DOHH2 (cell line): ENCODE data around the gene RALBP1.

Experiments
- H3F3A ChIP-seq: fragments of 200-600 bp; sonication (generic), shearing (Covaris generic); 2 replicates; pipeline ENCODE4 v1.6.0; 2016; ENCODE audit warnings: antibody characterized with exemption, mild to moderate bottlenecking; ENCODE audit not compliant: control insufficient read depth, insufficient read depth
- H3K27ac ChIP-seq: fragments of 200-600 bp; sonication (generic); 2 replicates; pipeline ENCODE4 v1.5.1; 2014; ENCODE audit warnings: low read depth, mild to moderate bottlenecking, low read length, moderate library complexity
- H3K27me3 ChIP-seq: fragments of 200-600 bp; sonication (generic); 2 replicates; pipeline ENCODE4 v1.6.1; 2014; ENCODE audit warnings: mild to moderate bottlenecking, low read length, mixed read lengths; ENCODE audit not compliant: control insufficient read depth
- H3K36me3 ChIP-seq: fragments of 200-600 bp; sonication (generic); 2 replicates; pipeline ENCODE4 v1.6.1; 2014; ENCODE audit warnings: mild to moderate bottlenecking, low read length, moderate library complexity, mixed read lengths; ENCODE audit not compliant: control insufficient read depth
- H3K4me1 ChIP-seq: fragments of 200-600 bp; sonication (generic); 2 replicates; pipeline ENCODE4 v1.6.1; 2014; ENCODE audit warnings: mild to moderate bottlenecking, low read length, mixed read lengths; ENCODE audit not compliant: control insufficient read depth
- H3K4me2 ChIP-seq: fragments of 200-600 bp; sonication (generic); 2 replicates; pipeline ENCODE4 v1.6.0; 2014; ENCODE audit warnings: mild to moderate bottlenecking, low read length, moderate library complexity
- H3K4me3 ChIP-seq: fragments of 200-600 bp; sonication (generic); 2 replicates; pipeline ENCODE4 v1.5.1; 2014; ENCODE audit warnings: mild to moderate bottlenecking, low read length, mixed read lengths
- H3K79me2 ChIP-seq: fragments of 200-600 bp; sonication (generic); 2 replicates; pipeline ENCODE4 v1.6.1; 2014; ENCODE audit warnings: mild to moderate bottlenecking, low read length, mixed read lengths; ENCODE audit not compliant: control insufficient read depth
- H3K9me2 ChIP-seq: fragments of 200-600 bp; sonication (generic); replicated peaks from 2 replicates; pipeline ENCODE4 v1.6.1; 2014; ENCODE audit warnings: mild to moderate bottlenecking, low read length, mixed read lengths; ENCODE audit not compliant: control insufficient read depth
- H3K9me3 ChIP-seq: fragments of 200-600 bp; sonication (generic); 2 replicates; pipeline ENCODE4 v1.6.1; 2014; ENCODE audit warnings: antibody characterized with exemption, low read length, mixed read lengths; ENCODE audit not compliant: control insufficient read depth, insufficient read depth
- H4K20me1 ChIP-seq: fragments of 200-600 bp; sonication (generic); 2 replicates; pipeline ENCODE4 v1.6.0; 2014; ENCODE audit warnings: low read depth, mild to moderate bottlenecking, antibody characterized with exemption, low read length, moderate library complexity; ENCODE audit not compliant: control insufficient read depth, insufficient read depth
- EZH2phosphoT487 ChIP-seq: fragments of 200-600 bp; sonication (generic); IDR thresholded peaks from 2 replicates; pipeline ENCODE4 v1.6.1; 2017; ENCODE audit warnings: borderline replicate concordance, mild to moderate bottlenecking, antibody characterized with exemption, low read length, moderate library complexity, mixed read lengths
- TF ChIP-seq, protein P1 (sequence below): fragments of 200-600 bp; sonication (generic); IDR thresholded peaks from one replicate; pipeline ENCODE4 v1.5.1; 2014; ENCODE audit warnings: antibody characterized with exemption, mild to moderate bottlenecking, low read depth, low read length; ENCODE audit not compliant: poor library complexity, severe bottlenecking

The RALBP1 gene

DNA sequence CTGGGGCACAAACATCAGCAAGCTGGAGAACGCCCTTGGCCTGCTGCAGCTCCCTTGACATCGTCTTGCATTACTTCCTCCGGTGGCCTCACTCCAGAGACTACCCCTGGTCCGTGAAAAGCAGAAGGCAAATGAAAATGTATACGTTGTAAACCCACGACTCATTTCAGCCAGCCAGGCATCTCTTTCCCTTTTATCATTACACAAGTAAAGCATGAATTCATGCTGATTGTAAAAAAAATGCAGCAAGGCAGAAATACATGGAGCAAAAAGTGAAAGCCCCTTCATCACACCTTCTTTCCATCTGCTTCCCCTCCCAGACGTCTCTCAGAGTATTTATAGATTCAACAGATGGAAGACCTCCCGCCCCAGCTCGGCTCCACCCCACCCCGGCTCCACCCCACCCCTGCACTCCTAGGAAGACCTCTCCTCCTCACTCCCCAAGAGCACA lies 41.6 kb upstream of the RALBP1 start:
- Histone ChIP-seq H3K4me2 (peak overlapping the region; percentile 52), H3K4me3 (peak overlapping the region; percentile 38), H3K27me3 (no peaks in the 10 kb centered on the region), H3K4me1 (peaks cover 14% of the 10 kb centered on the region), H3K79me2 (no peaks in the 10 kb centered on the region), H3K9me2 (no peaks in the 10 kb centered on the region), H3F3A (no peaks in the 10 kb centered on the region), H4K20me1 (no peaks in the 10 kb centered on the region), H3K36me3 (no peaks in the 10 kb centered on the region), H3K9me3 (no peaks in the 10 kb centered on the region), H3K27ac (peak overlapping the region; percentile 32)
- TF ChIP-seq EZH2phosphoT487: no peak
- TF ChIP-seq, protein P1, sequence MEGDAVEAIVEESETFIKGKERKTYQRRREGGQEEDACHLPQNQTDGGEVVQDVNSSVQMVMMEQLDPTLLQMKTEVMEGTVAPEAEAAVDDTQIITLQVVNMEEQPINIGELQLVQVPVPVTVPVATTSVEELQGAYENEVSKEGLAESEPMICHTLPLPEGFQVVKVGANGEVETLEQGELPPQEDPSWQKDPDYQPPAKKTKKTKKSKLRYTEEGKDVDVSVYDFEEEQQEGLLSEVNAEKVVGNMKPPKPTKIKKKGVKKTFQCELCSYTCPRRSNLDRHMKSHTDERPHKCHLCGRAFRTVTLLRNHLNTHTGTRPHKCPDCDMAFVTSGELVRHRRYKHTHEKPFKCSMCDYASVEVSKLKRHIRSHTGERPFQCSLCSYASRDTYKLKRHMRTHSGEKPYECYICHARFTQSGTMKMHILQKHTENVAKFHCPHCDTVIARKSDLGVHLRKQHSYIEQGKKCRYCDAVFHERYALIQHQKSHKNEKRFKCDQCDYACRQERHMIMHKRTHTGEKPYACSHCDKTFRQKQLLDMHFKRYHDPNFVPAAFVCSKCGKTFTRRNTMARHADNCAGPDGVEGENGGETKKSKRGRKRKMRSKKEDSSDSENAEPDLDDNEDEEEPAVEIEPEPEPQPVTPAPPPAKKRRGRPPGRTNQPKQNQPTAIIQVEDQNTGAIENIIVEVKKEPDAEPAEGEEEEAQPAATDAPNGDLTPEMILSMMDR: no peak

DNA sequence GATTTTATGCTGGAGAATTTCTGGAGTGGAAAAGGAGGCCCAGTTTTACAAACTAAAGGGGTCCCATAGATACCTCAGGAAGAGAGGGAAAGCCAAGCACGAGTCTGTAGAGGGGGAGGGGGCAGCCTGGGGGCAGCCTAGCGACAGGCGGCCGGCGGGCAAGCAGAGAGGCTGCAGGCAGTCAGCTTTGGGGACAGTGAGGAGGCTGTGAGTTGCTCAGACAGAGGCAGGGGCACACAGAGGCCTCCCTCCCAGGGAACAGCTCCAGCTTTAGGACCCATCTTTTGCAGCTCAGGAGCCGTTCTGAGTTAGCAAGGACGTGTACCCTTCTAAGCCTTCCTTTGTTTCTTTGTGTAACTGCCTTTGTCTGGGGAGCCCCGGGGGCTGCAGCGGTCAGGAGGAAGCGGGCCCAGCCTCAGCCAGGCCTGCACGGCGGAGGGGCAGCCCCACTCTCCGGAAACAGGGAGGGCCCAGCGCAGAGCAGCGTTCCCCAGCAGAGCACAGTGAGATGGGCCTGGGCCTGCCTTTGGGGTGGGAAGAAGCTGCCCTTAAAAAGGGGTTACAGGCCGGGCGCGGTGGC lies 41.1 kb upstream of the RALBP1 start:
- TF ChIP-seq, protein P1: no peak
- no peak for TF ChIP-seq EZH2phosphoT487
- Histone ChIP-seq H3K4me1 (peaks cover 14% of the 10 kb centered on the region), H3K27me3 (no peaks in the 10 kb centered on the region), H3K4me2 (peak overlapping the region; percentile 52), H3K79me2 (no peaks in the 10 kb centered on the region), H3F3A (no peaks in the 10 kb centered on the region), H3K9me3 (no peaks in the 10 kb centered on the region), H3K27ac (no peak overlapping the region), H3K4me3 (0 out of 2 replicates have a peak overlapping the region, but pooled peaks have one; percentile 13), H3K9me2 (no peaks in the 10 kb centered on the region), H3K36me3 (no peaks in the 10 kb centered on the region), H4K20me1 (no peaks in the 10 kb centered on the region)

- no peaks in the 10 kb centered on the region for H3K79me2 ChIP-seq
- TF ChIP-seq, protein P1: no peak
- TF ChIP-seq EZH2phosphoT487: no peak
- H3K4me3 ChIP-seq: no peak overlapping the region
Observed at GRCh38 chr18:9435041-9435440, 40.3 kb upstream of the RALBP1 start.

More at GRCh38 chr18:9435041-9435440, 40.3 kb upstream of the RALBP1 start:
- Histone ChIP-seq H3K4me1 (peaks cover 16% of the 10 kb centered on the region), H4K20me1 (no peaks in the 10 kb centered on the region), H3K9me2 (no peaks in the 10 kb centered on the region), H3K9me3 (no peaks in the 10 kb centered on the region), H3K4me2 (no peak overlapping the region), H3K27ac (no peak overlapping the region), H3F3A (no peaks in the 10 kb centered on the region), H3K27me3 (no peaks in the 10 kb centered on the region), H3K36me3 (no peaks in the 10 kb centered on the region)
